Activated naive CD8-positive, alpha-beta T cell (primary cell): ENCODE measurements around the gene ARSG.

Experiments
- H3K27ac Mint-ChIP-seq: one replicate; pipeline ENCODE4 v1.8.0; 2021; ENCODE audit warnings: mixed read lengths
- H3K27me3 Mint-ChIP-seq: one replicate; pipeline ENCODE4 v1.8.0; 2021; ENCODE audit warnings: mixed read lengths
- H3K36me3 Mint-ChIP-seq: one replicate; pipeline ENCODE4 v1.8.0; 2021; ENCODE audit warnings: mixed read lengths
- H3K4me1 Mint-ChIP-seq: one replicate; pipeline ENCODE4 v1.8.0; 2021; ENCODE audit warnings: low read depth, mixed read lengths
- H3K4me3 Mint-ChIP-seq: one replicate; pipeline ENCODE4 v1.8.0; 2021; ENCODE audit warnings: mild to moderate bottlenecking, mixed read lengths
- H3K9me3 Mint-ChIP-seq: one replicate; pipeline ENCODE4 v1.8.0; 2021; ENCODE audit warnings: low read depth, mixed read lengths

The ARSG gene

GRCh38 chr17:68379692-68380677, 88.7 kb downstream of the ARSG start:
- peaks cover 7% of the 10 kb centered on the region for H3K36me3 Mint-ChIP-seq
- H3K9me3 Mint-ChIP-seq, result no peaks in the 10 kb centered on the region
- H3K27ac Mint-ChIP-seq, result no peak overlapping the region
- H3K27me3 Mint-ChIP-seq, result no peaks in the 10 kb centered on the region
- no peak overlapping the region for H3K4me3 Mint-ChIP-seq
- peaks cover 18% of the 10 kb centered on the region for H3K4me1 Mint-ChIP-seq

- Mint-ChIP-seq H3K27me3 (no peaks in the 10 kb centered on the region), H3K9me3 (no peaks in the 10 kb centered on the region), H3K27ac (no peak overlapping the region), H3K4me3 (no peak overlapping the region), H3K36me3 (peaks cover 7% of the 10 kb centered on the region), H3K4me1 (peaks cover 18% of the 10 kb centered on the region)
These were observed 90.0 kb downstream of the ARSG start for GRCh38 chr17:68381076-68381900.

- H3K4me1 Mint-ChIP-seq, result peaks cover 18% of the 10 kb centered on the region
- H3K9me3 Mint-ChIP-seq, result no peaks in the 10 kb centered on the region
- no peak overlapping the region for H3K27ac Mint-ChIP-seq
- H3K36me3 Mint-ChIP-seq, result peaks cover 7% of the 10 kb centered on the region
- no peak overlapping the region for H3K4me3 Mint-ChIP-seq
- no peaks in the 10 kb centered on the region for H3K27me3 Mint-ChIP-seq
These were observed 91.3 kb downstream of the ARSG start for GRCh38 chr17:68382582-68383085.

GRCh38 chr17:68383120-68383442, 91.8 kb downstream of the ARSG start:
- H3K27ac Mint-ChIP-seq, result no peak overlapping the region
- peaks cover 18% of the 10 kb centered on the region for H3K4me1 Mint-ChIP-seq
- H3K4me3 Mint-ChIP-seq, result no peak overlapping the region
- peaks cover 7% of the 10 kb centered on the region for H3K36me3 Mint-ChIP-seq
- H3K9me3 Mint-ChIP-seq, result no peaks in the 10 kb centered on the region
- no peaks in the 10 kb centered on the region for H3K27me3 Mint-ChIP-seq

- peaks cover 18% of the 10 kb centered on the region for H3K4me1 Mint-ChIP-seq
- H3K9me3 Mint-ChIP-seq, result no peaks in the 10 kb centered on the region
- H3K27me3 Mint-ChIP-seq, result no peaks in the 10 kb centered on the region
- peak overlapping the region; percentile 48 for H3K4me3 Mint-ChIP-seq
- H3K36me3 Mint-ChIP-seq, result peaks cover 7% of the 10 kb centered on the region
- peak overlapping the region; percentile 10 for H3K27ac Mint-ChIP-seq
These were observed 92.4 kb downstream of the ARSG start for GRCh38 chr17:68383443-68384321.

GRCh38 chr17:68384471-68384870, 93.2 kb downstream of the ARSG start:
- Mint-ChIP-seq H3K9me3 (no peaks in the 10 kb centered on the region), H3K36me3 (peaks cover 7% of the 10 kb centered on the region), H3K4me3 (peak overlapping the region; percentile 48), H3K4me1 (peaks cover 18% of the 10 kb centered on the region), H3K27me3 (no peaks in the 10 kb centered on the region), H3K27ac (no peak overlapping the region)

- Mint-ChIP-seq H3K27ac (no peak overlapping the region), H3K9me3 (no peaks in the 10 kb centered on the region), H3K36me3 (peaks cover 2% of the 10 kb centered on the region), H3K4me1 (peaks cover 18% of the 10 kb centered on the region), H3K27me3 (no peaks in the 10 kb centered on the region), H3K4me3 (no peak overlapping the region)
These were observed 93.6 kb downstream of the ARSG start for GRCh38 chr17:68384941-68385340.

- no peak overlapping the region for H3K4me3 Mint-ChIP-seq
- H3K4me1 Mint-ChIP-seq, result peaks cover 18% of the 10 kb centered on the region
- no peaks in the 10 kb centered on the region for H3K9me3 Mint-ChIP-seq
- no peaks in the 10 kb centered on the region for H3K36me3 Mint-ChIP-seq
- no peak overlapping the region for H3K27ac Mint-ChIP-seq
- no peaks in the 10 kb centered on the region for H3K27me3 Mint-ChIP-seq
These were observed 94.4 kb downstream of the ARSG start for GRCh38 chr17:68385490-68386215.

- Mint-ChIP-seq H3K9me3 (no peaks in the 10 kb centered on the region), H3K36me3 (no peaks in the 10 kb centered on the region), H3K4me3 (no peak overlapping the region), H3K27me3 (no peaks in the 10 kb centered on the region), H3K27ac (no peak overlapping the region), H3K4me1 (peaks cover 18% of the 10 kb centered on the region)
These were observed 96.3 kb downstream of the ARSG start for GRCh38 chr17:68387435-68388218.

- Mint-ChIP-seq H3K9me3 (no peaks in the 10 kb centered on the region), H3K4me3 (no peak overlapping the region), H3K27ac (no peak overlapping the region), H3K4me1 (peaks cover 7% of the 10 kb centered on the region), H3K36me3 (no peaks in the 10 kb centered on the region), H3K27me3 (no peaks in the 10 kb centered on the region)
These were observed 97.7 kb downstream of the ARSG start for GRCh38 chr17:68389041-68389440.

GRCh38 chr17:68390888-68391545, 99.7 kb downstream of the ARSG start:
- Mint-ChIP-seq H3K4me3 (no peak overlapping the region), H3K4me1 (no peaks in the 10 kb centered on the region), H3K27ac (no peak overlapping the region), H3K27me3 (no peaks in the 10 kb centered on the region), H3K36me3 (peaks cover 5% of the 10 kb centered on the region), H3K9me3 (no peaks in the 10 kb centered on the region)

GRCh38 chr17:68391561-68392268, 100.4 kb downstream of the ARSG start:
- Mint-ChIP-seq H3K36me3 (peaks cover 5% of the 10 kb centered on the region), H3K9me3 (no peaks in the 10 kb centered on the region), H3K4me3 (no peak overlapping the region), H3K4me1 (peaks cover 3% of the 10 kb centered on the region), H3K27me3 (no peaks in the 10 kb centered on the region), H3K27ac (no peak overlapping the region)
